Erythroblast (primary cell): ENCODE results near the gene OPN4.

Source experiments
- GATA1 ChIP-seq: IDR thresholded peaks from 2 replicates; pipeline ENCODE4 v1.6.1; 2011; ENCODE audit warnings: low read depth, mild to moderate bottlenecking, control low read depth, low read length, moderate library complexity
- POLR2A ChIP-seq: IDR thresholded peaks from 2 replicates; pipeline ENCODE4 v1.6.1; 2011; ENCODE audit warnings: mild to moderate bottlenecking, low read length

DNA sequence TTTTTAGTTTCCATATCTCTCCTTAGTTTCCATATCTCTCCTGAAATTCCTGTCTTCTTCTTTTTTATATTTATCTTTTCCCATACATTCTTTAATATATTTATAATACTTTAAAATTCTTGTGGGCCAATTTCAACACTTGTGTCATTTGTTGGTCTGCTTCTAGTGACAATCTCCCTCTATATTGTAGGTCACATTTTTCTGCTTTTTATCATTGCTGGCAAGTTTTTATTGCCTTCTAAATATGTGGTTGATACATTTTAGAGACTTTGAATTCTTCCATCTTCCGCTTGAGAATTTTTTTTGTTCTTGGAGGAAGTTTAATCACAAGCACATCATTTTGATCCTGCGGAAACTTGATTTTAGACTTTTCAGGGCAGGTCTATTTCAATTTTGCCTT, 26.0 kb upstream of the OPN4 start:
- TF ChIP-seq POLR2A (no peak), GATA1 (no peak)
